ENCODE data around the gene TRIM8.

The TRIM8 gene

GRCh38 chr10:102669206-102670064 is 25.2 kb downstream of the TRIM8 start:
- H3K4me3 ChIP-seq (ENCODE audit: low read depth in 1 of 2, low read length in 2 of 2) = no peak overlapping the region
- peaks cover 7% of the 10 kb centered on the region for H3K4me1 ChIP-seq (ENCODE audit: insufficient read depth, low read length)
- no peak overlapping the region for H3K27ac ChIP-seq (ENCODE audit: low read depth, low read length)
- no peak overlapping the region for H3K9ac ChIP-seq (ENCODE audit: low read length)
- no peaks in the 10 kb centered on the region for H3K36me3 ChIP-seq (ENCODE audit: insufficient read depth, low read length)
- no peaks in the 10 kb centered on the region for H3K27me3 ChIP-seq (ENCODE audit: control insufficient read depth in 1 of 2, insufficient read depth in 2 of 2, low read length in 2 of 2)
- no peaks in the 10 kb centered on the region for H3K9me3 ChIP-seq (ENCODE audit: low read length)

GRCh38 chr10:102670065-102670670 is 25.9 kb downstream of the TRIM8 start:
- H3K9ac ChIP-seq (ENCODE audit: low read length) = no peak overlapping the region
- no peaks in the 10 kb centered on the region for H3K36me3 ChIP-seq (ENCODE audit: insufficient read depth, low read length)
- no peaks in the 10 kb centered on the region for H3K27me3 ChIP-seq (ENCODE audit: control insufficient read depth in 1 of 2, insufficient read depth in 2 of 2, low read length in 2 of 2)
- H3K4me1 ChIP-seq (ENCODE audit: insufficient read depth, low read length) = peaks cover 14% of the 10 kb centered on the region
- H3K4me3 ChIP-seq (ENCODE audit: low read depth in 1 of 2, low read length in 2 of 2) = no peak overlapping the region
- no peaks in the 10 kb centered on the region for H3K9me3 ChIP-seq (ENCODE audit: low read length)
- H3K27ac ChIP-seq (ENCODE audit: low read depth, low read length) = no peak overlapping the region

GRCh38 chr10:102670871-102671434 is 26.7 kb downstream of the TRIM8 start:
- H3K4me1 ChIP-seq (ENCODE audit: insufficient read depth, low read length) = peaks cover 22% of the 10 kb centered on the region
- no peak overlapping the region for H3K4me3 ChIP-seq (ENCODE audit: low read depth in 1 of 2, low read length in 2 of 2)
- no peaks in the 10 kb centered on the region for H3K27me3 ChIP-seq (ENCODE audit: control insufficient read depth in 1 of 2, insufficient read depth in 2 of 2, low read length in 2 of 2)
- no peak overlapping the region for H3K9ac ChIP-seq (ENCODE audit: low read length)
- H3K9me3 ChIP-seq (ENCODE audit: low read length) = no peaks in the 10 kb centered on the region
- H3K36me3 ChIP-seq (ENCODE audit: insufficient read depth, low read length) = no peaks in the 10 kb centered on the region
- H3K27ac ChIP-seq (ENCODE audit: low read depth, low read length) = no peak overlapping the region

- no peak overlapping the region for H3K4me3 ChIP-seq (ENCODE audit: low read depth in 1 of 2, low read length in 2 of 2)
- no peak overlapping the region for H3K9ac ChIP-seq (ENCODE audit: low read length)
- H3K27me3 ChIP-seq (ENCODE audit: control insufficient read depth in 1 of 2, insufficient read depth in 2 of 2, low read length in 2 of 2) = no peaks in the 10 kb centered on the region
- no peaks in the 10 kb centered on the region for H3K36me3 ChIP-seq (ENCODE audit: insufficient read depth, low read length)
- H3K9me3 ChIP-seq (ENCODE audit: low read length) = no peaks in the 10 kb centered on the region
- no peak overlapping the region for H3K27ac ChIP-seq (ENCODE audit: low read depth, low read length)
- H3K4me1 ChIP-seq (ENCODE audit: insufficient read depth, low read length) = peaks cover 33% of the 10 kb centered on the region
Observed at GRCh38 chr10:102673236-102673818, 29.0 kb downstream of the TRIM8 start.

GRCh38 chr10:102673819-102674511 is 29.7 kb downstream of the TRIM8 start:
- peak overlapping the region; percentile 50 for H3K27ac ChIP-seq (ENCODE audit: low read depth, low read length)
- H3K36me3 ChIP-seq (ENCODE audit: insufficient read depth, low read length) = no peaks in the 10 kb centered on the region
- H3K9ac ChIP-seq (ENCODE audit: low read length) = no peak overlapping the region
- H3K4me3 ChIP-seq (ENCODE audit: low read depth in 1 of 2, low read length in 2 of 2) = peak overlapping the region; percentile 25 to 43
- peaks cover 33% of the 10 kb centered on the region for H3K4me1 ChIP-seq (ENCODE audit: insufficient read depth, low read length)
- no peaks in the 10 kb centered on the region for H3K9me3 ChIP-seq (ENCODE audit: low read length)
- H3K27me3 ChIP-seq (ENCODE audit: control insufficient read depth in 1 of 2, insufficient read depth in 2 of 2, low read length in 2 of 2) = no peaks in the 10 kb centered on the region

GRCh38 chr10:102674566-102674965 is 30.3 kb downstream of the TRIM8 start:
- Histone ChIP-seq H3K27me3 (ENCODE audit: control insufficient read depth in 1 of 2, insufficient read depth in 2 of 2, low read length in 2 of 2) (no peaks in the 10 kb centered on the region), H3K9ac (ENCODE audit: low read length) (no peak overlapping the region), H3K36me3 (ENCODE audit: insufficient read depth, low read length) (no peaks in the 10 kb centered on the region), H3K4me3 (ENCODE audit: low read depth in 1 of 2, low read length in 2 of 2) (peak overlapping the region in 1 of 2 donors; percentile 43), H3K9me3 (ENCODE audit: low read length) (no peaks in the 10 kb centered on the region), H3K4me1 (ENCODE audit: insufficient read depth, low read length) (peaks cover 33% of the 10 kb centered on the region), H3K27ac (ENCODE audit: low read depth, low read length) (peak overlapping the region; percentile 58)

GRCh38 chr10:102675011-102675665 is 30.9 kb downstream of the TRIM8 start:
- H3K4me1 ChIP-seq (ENCODE audit: insufficient read depth, low read length) = peaks cover 33% of the 10 kb centered on the region
- peak overlapping the region in 1 of 2 donors; percentile 43 for H3K4me3 ChIP-seq (ENCODE audit: low read depth in 1 of 2, low read length in 2 of 2)
- peak overlapping the region; percentile 58 for H3K27ac ChIP-seq (ENCODE audit: low read depth, low read length)

GRCh38 chr10:102675666-102676533 is 31.6 kb downstream of the TRIM8 start:
- Histone ChIP-seq H3K9ac (ENCODE audit: low read length) (no peak overlapping the region), H3K4me3 (ENCODE audit: low read depth in 1 of 2, low read length in 2 of 2) (no peak overlapping the region), H3K36me3 (ENCODE audit: insufficient read depth, low read length) (peaks cover 4% of the 10 kb centered on the region), H3K27ac (ENCODE audit: low read depth, low read length) (peak overlapping the region; percentile 58), H3K27me3 (ENCODE audit: control insufficient read depth in 1 of 2, insufficient read depth in 2 of 2, low read length in 2 of 2) (no peaks in the 10 kb centered on the region), H3K4me1 (ENCODE audit: insufficient read depth, low read length) (peaks cover 33% of the 10 kb centered on the region), H3K9me3 (ENCODE audit: low read length) (no peaks in the 10 kb centered on the region)

More at GRCh38 chr10:102675011-102675665, 30.9 kb downstream of the TRIM8 start:
- Histone ChIP-seq H3K36me3 (ENCODE audit: insufficient read depth, low read length) (no peaks in the 10 kb centered on the region), H3K27me3 (ENCODE audit: control insufficient read depth in 1 of 2, insufficient read depth in 2 of 2, low read length in 2 of 2) (no peaks in the 10 kb centered on the region), H3K9me3 (ENCODE audit: low read length) (no peaks in the 10 kb centered on the region), H3K9ac (ENCODE audit: low read length) (no peak overlapping the region)

- peaks cover 4% of the 10 kb centered on the region for H3K36me3 ChIP-seq (ENCODE audit: insufficient read depth, low read length)
- no peaks in the 10 kb centered on the region for H3K9me3 ChIP-seq (ENCODE audit: low read length)
- no peaks in the 10 kb centered on the region for H3K27me3 ChIP-seq (ENCODE audit: control insufficient read depth in 1 of 2, insufficient read depth in 2 of 2, low read length in 2 of 2)
- H3K9ac ChIP-seq (ENCODE audit: low read length) = no peak overlapping the region
- H3K4me3 ChIP-seq (ENCODE audit: low read depth in 1 of 2, low read length in 2 of 2) = no peak overlapping the region
- H3K27ac ChIP-seq (ENCODE audit: low read depth, low read length) = no peak overlapping the region
- H3K4me1 ChIP-seq (ENCODE audit: insufficient read depth, low read length) = peaks cover 33% of the 10 kb centered on the region
Observed at GRCh38 chr10:102676534-102677315, 32.4 kb downstream of the TRIM8 start.
